ENCODE measurements around the gene KCNT2. TPM values are rescaled to one million over a fixed set of nuclear protein-coding genes. Genes with fewer than 3 reads are reported as not detected.

KCNT2 gene
- total and polyA plus RNA-seq, 4 donors = 0.84 to 18.7 (median 2.0) TPM

DNA sequence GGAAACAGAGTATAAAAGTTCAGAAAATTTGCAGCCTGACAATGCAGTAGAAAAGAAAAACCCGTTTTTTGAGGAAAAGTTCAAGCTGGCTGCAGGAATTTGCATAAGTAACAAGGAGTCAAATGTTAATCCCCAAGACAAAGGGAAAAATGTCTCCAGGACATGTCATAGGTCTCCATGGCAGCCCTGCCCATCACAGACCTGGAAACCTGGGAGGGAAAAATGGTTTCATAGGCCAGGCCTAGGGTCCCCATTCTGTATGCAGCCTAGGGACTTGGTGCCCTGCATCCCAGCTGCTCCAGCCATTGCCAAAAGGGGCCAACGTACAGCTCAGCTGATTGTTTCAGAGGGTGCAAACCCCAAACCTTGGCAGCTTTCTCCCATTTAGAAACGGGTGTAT is 3.6 kb upstream of the KCNT2 start:
- DNase-seq (no peak), ATAC-seq (ENCODE audit: insufficient read depth, low FRiP score) (no peak)
- TF ChIP-seq, protein P1, sequence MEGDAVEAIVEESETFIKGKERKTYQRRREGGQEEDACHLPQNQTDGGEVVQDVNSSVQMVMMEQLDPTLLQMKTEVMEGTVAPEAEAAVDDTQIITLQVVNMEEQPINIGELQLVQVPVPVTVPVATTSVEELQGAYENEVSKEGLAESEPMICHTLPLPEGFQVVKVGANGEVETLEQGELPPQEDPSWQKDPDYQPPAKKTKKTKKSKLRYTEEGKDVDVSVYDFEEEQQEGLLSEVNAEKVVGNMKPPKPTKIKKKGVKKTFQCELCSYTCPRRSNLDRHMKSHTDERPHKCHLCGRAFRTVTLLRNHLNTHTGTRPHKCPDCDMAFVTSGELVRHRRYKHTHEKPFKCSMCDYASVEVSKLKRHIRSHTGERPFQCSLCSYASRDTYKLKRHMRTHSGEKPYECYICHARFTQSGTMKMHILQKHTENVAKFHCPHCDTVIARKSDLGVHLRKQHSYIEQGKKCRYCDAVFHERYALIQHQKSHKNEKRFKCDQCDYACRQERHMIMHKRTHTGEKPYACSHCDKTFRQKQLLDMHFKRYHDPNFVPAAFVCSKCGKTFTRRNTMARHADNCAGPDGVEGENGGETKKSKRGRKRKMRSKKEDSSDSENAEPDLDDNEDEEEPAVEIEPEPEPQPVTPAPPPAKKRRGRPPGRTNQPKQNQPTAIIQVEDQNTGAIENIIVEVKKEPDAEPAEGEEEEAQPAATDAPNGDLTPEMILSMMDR (IDR thresholded peaks at IDR 0.05; ENCODE audit: control extremely low read depth, extremely low read depth) = no peak
- 77 to 85% methylated on average over 3 of the region's 3 CpGs for WGBS, 2 donors
- no peak overlapping the region for H3K27ac ChIP-seq (ENCODE audit: low read depth in 1 of 2, low read length in 1 of 2)
- peaks cover 0 to 15% (median 3%) of the 10 kb centered on the region in 5 donors for H3K4me1 ChIP-seq (ENCODE audit: control insufficient read depth in 5 of 5, insufficient read depth in 5 of 5, low read length in 5 of 5)
- no peaks in the 10 kb centered on the region for H3K27me3 ChIP-seq (ENCODE audit: control insufficient read depth in 3 of 3, insufficient read depth in 3 of 3, low read length in 2 of 3)
- H3K9ac ChIP-seq (ENCODE audit: insufficient read depth in 1 of 2, low read length in 2 of 2) = no peak overlapping the region
- H3K4me3 ChIP-seq = no peak overlapping the region
- no peaks in the 10 kb centered on the region for H3K9me3 ChIP-seq (ENCODE audit: control insufficient read depth in 4 of 4, insufficient read depth in 3 of 4, low read length in 3 of 4)
- H3K36me3 ChIP-seq (ENCODE audit: control insufficient read depth in 4 of 4, insufficient read depth in 4 of 4, low read length in 4 of 4) = no peaks in the 10 kb centered on the region

DNA sequence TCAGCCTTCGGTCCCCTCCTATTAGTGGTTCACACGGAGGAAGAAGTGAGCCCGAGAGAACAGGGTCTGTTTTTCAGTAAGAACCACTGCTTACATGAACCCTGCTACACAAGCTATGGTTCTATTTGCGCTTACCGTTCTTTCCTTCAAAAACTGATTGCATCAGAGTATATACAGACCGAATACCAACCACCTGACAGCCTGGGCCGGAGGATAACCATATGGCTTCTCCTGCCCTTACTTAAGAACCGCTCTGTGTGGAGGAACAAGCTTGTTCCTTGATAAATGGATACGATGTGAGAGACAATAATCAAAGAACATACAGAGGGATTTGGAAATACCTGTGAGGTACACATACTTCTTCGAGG is 1.1 kb upstream of the KCNT2 start:
- Histone ChIP-seq H3K27me3 (ENCODE audit: control insufficient read depth in 3 of 3, insufficient read depth in 3 of 3, low read length in 2 of 3) (no peaks in the 10 kb centered on the region), H3K4me1 (ENCODE audit: control insufficient read depth in 5 of 5, insufficient read depth in 5 of 5, low read length in 5 of 5) (peaks cover 0 to 15% (median 3%) of the 10 kb centered on the region in 5 donors), H3K9ac (ENCODE audit: insufficient read depth in 1 of 2, low read length in 2 of 2) (peak overlapping the region in 1 of 2 donors; percentile 84), H3K4me3 (no peak overlapping the region), H3K9me3 (ENCODE audit: control insufficient read depth in 4 of 4, insufficient read depth in 3 of 4, low read length in 3 of 4) (no peaks in the 10 kb centered on the region), H3K36me3 (ENCODE audit: control insufficient read depth in 4 of 4, insufficient read depth in 4 of 4, low read length in 4 of 4) (no peaks in the 10 kb centered on the region), H3K27ac (ENCODE audit: low read depth in 1 of 2, low read length in 1 of 2) (peak overlapping the region in 1 of 2 donors; percentile 35)
- 29 to 32% methylated on average over 10 of the region's 10 CpGs for WGBS, 2 donors
- DNase-seq = no peak
- ATAC-seq (ENCODE audit: insufficient read depth, low FRiP score) = no peak
- TF ChIP-seq, protein P1 (IDR thresholded peaks at IDR 0.05; ENCODE audit: control extremely low read depth, extremely low read depth) = no peak

DNA sequence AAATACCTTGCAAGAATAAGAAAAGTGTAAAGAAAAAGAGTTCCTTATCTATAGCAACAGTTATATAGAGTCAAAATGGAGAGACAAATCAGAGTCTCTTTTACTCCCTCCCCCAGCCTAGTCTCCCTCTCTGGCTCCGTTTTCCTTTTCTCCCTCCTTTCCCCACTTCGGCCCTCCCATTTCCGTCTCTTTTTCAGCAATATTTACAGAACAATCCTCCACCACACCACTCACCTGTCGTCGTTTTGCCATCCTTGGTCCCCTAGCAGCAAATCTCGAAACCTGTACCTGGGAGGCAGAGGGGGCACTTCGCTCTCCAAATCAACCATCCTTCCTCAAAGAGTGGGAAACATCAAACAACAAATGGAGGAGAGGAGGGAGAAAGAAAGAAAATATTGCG is 259 bp downstream of the KCNT2 start:
- Histone ChIP-seq H3K9me3 (ENCODE audit: control insufficient read depth in 4 of 4, insufficient read depth in 3 of 4, low read length in 3 of 4) (no peaks in the 10 kb centered on the region), H3K27me3 (ENCODE audit: control insufficient read depth in 3 of 3, insufficient read depth in 3 of 3, low read length in 2 of 3) (no peaks in the 10 kb centered on the region), H3K36me3 (ENCODE audit: control insufficient read depth in 4 of 4, insufficient read depth in 4 of 4, low read length in 4 of 4) (no peaks in the 10 kb centered on the region), H3K4me3 (peak overlapping the region; percentile 33), H3K9ac (ENCODE audit: insufficient read depth in 1 of 2, low read length in 2 of 2) (peak overlapping the region; percentile 82 to 84), H3K4me1 (ENCODE audit: control insufficient read depth in 5 of 5, insufficient read depth in 5 of 5, low read length in 5 of 5) (peaks cover 0 to 15% (median 3%) of the 10 kb centered on the region in 5 donors), H3K27ac (ENCODE audit: low read depth in 1 of 2, low read length in 1 of 2) (no peak overlapping the region)
- TF ChIP-seq, protein P1 (IDR thresholded peaks at IDR 0.05; ENCODE audit: control extremely low read depth, extremely low read depth) = no peak
- no peak for ATAC-seq (ENCODE audit: insufficient read depth, low FRiP score)
- peak in 1 of 3 donors; percentile 48 for DNase-seq
- WGBS, 2 donors = 1% methylated on average over 8 of the region's 8 CpGs

GRCh38 chr1:196603651-196604050 is 4.6 kb downstream of the KCNT2 start:
- Histone ChIP-seq H3K27ac (ENCODE audit: low read depth in 1 of 2, low read length in 1 of 2) (no peak overlapping the region), H3K9ac (ENCODE audit: insufficient read depth in 1 of 2, low read length in 2 of 2) (no peak overlapping the region), H3K27me3 (ENCODE audit: control insufficient read depth in 3 of 3, insufficient read depth in 3 of 3, low read length in 2 of 3) (no peaks in the 10 kb centered on the region), H3K36me3 (ENCODE audit: control insufficient read depth in 4 of 4, insufficient read depth in 4 of 4, low read length in 4 of 4) (no peaks in the 10 kb centered on the region), H3K4me1 (ENCODE audit: control insufficient read depth in 5 of 5, insufficient read depth in 5 of 5, low read length in 5 of 5) (peaks cover 0 to 15% (median 0%) of the 10 kb centered on the region in 5 donors), H3K9me3 (ENCODE audit: control insufficient read depth in 4 of 4, insufficient read depth in 3 of 4, low read length in 3 of 4) (no peaks in the 10 kb centered on the region), H3K4me3 (no peak overlapping the region)
- TF ChIP-seq, protein P1 (IDR thresholded peaks at IDR 0.05; ENCODE audit: control extremely low read depth, extremely low read depth) = no peak
- ATAC-seq (ENCODE audit: insufficient read depth, low FRiP score) (no peak), DNase-seq (no peak)
